Fibroblast of skin of left quadriceps (primary cell): ENCODE measurements around the gene RAB31.
A peak's percentile ranks its signal among the peaks of the same experiment; 100 is the strongest.

Experiments
- DNase-seq, 2 experiments: peaks; one replicate each; pipeline ENCODE4 v3.0.0-alpha.2; 2013; ENCODE audit warnings: low read depth in 2 of 2

RAB31 gene

DNA sequence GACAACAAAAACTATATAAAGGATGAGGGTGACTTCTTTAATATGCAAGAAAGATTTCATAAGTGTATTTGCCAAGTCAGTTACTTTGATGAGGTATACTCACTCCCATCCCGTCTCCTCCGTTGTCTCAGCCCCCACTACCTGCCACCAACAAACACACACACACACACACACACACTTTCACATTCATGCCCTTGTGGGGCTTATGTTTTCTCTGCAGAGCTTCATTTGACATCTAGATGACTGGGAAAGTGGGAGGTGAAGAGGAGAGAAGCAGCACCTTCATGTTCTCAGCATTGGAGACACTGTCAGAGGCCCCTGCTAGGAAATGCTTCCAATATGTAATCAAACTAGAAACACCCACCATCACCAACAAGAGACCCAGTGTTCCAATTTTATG is 155.2 kb downstream of the RAB31 start:
- DNase-seq = no peak

GRCh38 chr18:9865764-9866490 is 157.8 kb downstream of the RAB31 start:
- DNase-seq = no peak

DNA sequence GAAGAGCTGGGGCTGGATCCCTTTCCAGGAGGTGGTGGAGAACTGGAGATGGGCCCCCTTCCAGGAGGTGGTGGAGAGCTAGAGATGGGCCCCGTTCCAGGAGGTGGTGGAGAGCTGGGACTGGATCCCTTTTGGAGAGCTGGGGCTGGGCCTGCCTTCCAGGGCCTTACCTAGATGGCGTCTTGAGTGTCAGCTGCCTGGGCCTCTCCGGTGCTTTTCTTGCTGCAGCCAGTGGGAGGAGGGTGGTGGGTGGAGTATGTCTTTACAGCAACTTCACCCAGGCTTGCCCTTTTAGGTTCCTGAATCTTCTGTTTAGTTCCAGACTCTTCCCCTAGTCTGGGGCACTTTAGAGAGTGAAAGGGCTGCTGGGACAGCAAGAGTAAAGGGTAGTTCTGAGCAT is 158.5 kb downstream of the RAB31 start:
- no peak for DNase-seq

GRCh38 chr18:9867071-9867594 is 159.0 kb downstream of the RAB31 start:
- no peak for DNase-seq

DNA sequence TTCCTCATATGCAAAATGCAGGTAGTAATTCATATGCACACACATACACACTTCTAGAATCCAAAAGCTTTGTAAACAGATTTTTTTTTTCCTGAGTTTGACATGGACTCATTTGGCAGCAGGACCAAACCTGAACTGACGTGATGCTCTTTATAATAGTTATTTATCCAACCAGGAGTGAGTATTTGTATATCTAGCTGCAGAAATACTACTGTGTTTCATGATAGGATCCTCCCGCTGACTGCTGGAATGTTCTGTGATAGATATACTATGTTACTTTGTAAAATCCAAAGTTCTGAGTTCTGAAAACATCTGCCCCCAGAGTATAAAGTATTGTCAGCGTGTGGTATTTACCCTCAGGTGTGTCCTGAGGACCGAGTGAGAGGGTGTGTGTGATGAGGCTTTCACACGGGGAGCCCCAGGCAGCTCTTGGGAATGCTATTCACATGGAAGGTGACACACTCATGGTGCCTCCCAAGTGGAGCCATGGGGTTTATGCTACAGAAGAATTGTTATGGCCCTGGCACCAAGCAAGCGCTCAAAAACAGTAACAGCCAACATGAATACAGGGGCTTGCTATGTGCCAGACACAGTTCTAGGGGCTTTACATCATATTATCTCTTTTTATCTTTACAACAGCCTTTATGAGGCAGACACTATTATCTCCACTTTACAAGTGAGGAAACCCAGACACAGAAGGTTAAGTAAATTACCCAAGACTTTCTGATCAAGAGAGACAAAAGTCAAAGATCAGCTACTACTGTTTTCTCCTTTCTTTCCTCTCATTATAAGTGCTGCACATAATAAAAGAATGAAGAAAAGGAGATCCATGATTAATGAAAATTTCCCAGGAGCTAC is 161.0 kb downstream of the RAB31 start:
- no peak for DNase-seq

- DNase-seq = peak; percentile 25 to 34
These were observed 161.8 kb downstream of the RAB31 start for GRCh38 chr18:9869715-9870430.

- DNase-seq = no peak
These were observed 162.4 kb downstream of the RAB31 start for GRCh38 chr18:9870431-9871008.

DNA sequence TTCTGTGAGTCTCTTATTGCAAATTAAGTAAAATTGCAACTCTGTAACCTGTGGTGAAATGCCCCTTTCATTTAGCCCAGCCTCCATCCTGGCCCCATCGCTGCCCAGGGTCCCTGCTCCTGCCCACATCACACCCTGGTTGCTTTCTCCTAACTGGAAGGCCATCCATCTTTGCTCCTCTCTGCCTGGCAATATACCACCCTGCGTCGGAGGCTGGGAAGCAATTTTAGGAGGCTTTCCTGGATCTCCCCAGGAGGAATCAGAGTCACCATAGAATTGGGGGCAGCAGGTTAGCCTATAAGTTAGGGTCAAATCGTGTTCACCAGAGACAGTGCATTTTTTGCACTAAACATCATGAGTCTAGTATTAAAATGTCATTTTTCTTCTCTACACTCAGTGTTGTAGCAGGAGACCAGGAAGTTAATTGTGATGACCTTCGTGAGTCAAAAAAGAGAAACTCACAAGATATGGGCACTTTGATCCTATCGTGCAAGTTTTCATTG is 163.2 kb downstream of the RAB31 start:
- no peak for DNase-seq

DNA sequence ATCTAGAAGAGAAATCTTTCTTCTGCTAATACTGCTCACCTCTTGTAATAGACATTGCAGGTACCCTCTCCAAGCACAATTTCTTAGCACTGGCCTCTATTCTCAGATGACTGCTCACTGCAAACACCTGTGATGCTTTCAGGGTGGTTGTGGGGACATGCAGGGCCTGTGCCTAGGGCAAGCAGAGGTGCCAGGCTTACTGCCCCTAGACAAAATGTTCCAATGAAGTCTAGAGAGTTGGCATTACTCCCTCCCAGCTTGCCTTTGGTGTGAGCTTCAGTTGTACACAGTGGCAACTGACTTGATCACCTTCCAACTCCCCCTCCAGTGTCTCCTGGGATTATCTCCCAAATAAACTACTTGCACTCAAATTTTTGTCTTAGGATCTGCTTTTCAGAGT is 164.7 kb downstream of the RAB31 start:
- DNase-seq = no peak

DNA sequence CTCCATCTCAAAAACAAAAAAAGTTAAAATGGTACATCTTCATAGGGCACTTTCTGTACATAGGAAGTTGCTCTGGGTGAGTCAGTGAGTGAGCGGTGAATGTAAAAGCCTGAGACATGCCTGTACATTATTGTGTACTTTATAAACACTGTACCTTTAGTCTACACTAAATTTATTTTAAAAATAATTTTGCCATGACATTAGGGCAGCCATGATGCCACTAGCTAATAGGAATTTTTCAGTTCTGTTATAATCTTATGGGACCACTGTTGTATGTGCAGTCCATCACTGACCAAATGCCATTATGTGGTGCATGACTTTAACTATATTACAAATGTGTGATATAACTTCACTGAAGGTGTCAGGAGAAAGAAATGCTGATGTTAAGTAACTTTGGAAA is 166.6 kb downstream of the RAB31 start:
- no peak for DNase-seq

- DNase-seq = no peak
These were observed 168.2 kb downstream of the RAB31 start for GRCh38 chr18:9876212-9876866.

DNA sequence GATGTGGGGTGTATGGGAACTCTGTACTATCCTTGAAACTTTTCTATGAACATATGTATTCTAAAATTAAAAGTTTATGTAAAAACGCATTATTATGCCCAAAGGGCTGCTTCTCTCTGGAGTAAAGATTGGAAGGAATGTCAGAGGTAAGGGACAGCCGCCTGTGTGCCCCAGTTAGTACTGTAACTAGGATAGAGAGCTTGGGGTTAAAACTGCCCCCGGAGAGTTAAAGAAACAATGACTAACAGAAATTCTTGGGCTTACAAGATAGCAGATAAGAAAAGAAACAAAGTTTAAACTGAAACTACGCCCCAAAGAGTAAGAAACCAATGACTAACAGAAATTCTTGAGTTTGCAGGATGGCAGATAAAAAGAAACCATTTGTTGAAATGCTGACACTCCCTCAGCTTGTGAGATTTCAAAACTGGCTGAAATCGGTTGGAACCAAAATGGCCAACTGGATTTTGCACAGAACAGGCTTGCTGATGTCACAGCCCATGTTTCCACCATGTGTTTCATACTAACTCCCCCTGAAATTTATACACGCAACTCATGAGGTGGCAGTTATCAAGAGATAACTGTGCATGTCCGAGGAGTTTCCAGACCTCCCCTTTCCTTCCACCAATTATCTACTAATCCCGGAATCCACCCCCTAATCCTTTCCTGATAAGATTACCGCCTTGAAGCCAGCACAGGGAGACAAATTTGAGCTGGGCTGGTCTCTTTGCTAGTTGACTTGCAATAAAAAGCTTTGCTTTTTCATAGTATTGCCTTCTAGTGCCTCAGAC is 169.0 kb downstream of the RAB31 start:
- DNase-seq = peak; percentile 62 to 65

DNA sequence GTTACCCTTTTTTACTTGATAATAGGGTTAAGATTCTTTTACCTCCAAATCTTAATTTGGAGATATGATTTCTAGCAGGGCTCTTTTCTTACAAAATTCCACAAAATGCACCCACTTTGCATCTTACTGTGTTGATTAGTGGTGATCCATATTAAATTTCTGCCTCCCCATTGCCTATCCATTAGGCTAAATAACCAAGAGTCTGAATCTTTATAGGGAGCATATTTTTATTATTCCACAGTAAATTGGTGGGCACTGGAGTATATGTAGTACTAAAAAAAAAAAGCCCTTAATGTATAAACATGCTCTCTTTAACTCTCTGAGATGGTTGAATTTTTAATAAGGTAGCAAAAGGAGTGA is 169.5 kb downstream of the RAB31 start:
- no peak for DNase-seq

DNA sequence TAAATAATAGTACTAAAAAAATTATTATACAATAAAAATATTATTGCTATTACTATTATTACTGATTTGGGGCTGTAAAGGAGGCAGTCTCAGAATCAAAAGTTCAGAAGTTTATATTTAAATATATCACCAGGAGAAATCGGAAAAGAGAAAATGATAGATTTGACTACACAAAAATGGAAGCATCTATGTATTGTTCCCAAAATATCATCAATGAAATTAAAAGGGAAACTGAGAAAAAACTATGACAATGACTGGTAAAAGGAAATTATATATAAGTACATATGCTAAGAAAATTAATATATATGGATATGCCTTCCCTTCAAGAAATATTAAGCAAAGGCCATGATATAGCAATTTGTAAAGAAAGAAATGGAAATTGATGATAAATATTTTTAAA is 170.0 kb downstream of the RAB31 start:
- no peak for DNase-seq

- no peak for DNase-seq
These were observed 170.7 kb downstream of the RAB31 start for GRCh38 chr18:9878783-9879242.

GRCh38 chr18:9884090-9884489 is 176.0 kb downstream of the RAB31 start:
- DNase-seq = no peak

DNA sequence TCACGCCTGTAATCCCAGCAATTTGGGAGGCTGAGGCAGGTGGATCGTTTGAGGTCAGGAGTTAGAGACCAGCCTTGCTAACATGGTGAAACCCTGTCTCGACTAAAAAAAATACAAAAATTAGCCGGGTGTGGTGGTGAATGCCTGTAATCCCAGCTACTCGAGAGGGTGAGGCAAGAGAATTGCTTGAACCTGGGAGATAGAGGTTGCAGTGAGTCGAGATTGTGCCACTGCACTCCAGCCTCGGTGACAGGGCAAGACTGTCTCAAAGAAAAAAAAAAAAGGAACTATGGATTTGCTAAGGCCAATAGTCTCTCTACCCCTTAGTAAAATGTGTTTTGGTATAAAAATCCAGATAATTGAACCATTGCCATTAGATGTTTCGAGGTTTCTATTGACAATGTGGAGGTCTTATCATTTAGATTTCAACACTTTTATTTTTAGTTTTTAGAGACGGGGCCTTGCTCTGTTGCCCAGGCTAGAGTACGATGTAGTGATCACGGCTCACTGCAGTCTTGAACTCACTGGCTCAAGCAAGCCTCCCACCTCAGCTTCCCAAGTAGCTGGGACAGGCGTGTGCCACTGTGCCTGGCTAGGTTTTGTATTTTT is 176.5 kb downstream of the RAB31 start:
- DNase-seq = no peak

- no peak for DNase-seq
These were observed 177.3 kb downstream of the RAB31 start, which contains the start of gene TXNDC2 for GRCh38 chr18:9885170-9886004. TXNDC2 (plus strand) TSS chr18:9885973; CDS start chr18:9886681, 708 bp downstream.

- DNase-seq = no peak
These were observed 177.9 kb downstream of the RAB31 start for GRCh38 chr18:9886005-9886348.
